Hepatic stellate cell (primary cell): ENCODE results near the gene ACIN1.
A peak's percentile ranks its signal among the peaks of the same experiment; 100 is the strongest.
"Not testable (repeated sequence)": the region's sequence is repeated elsewhere in the genome, so short reads cannot be mapped to it uniquely, and the experiment has no call there.

Source experiments
- DNase-seq: peaks from one replicate; pipeline ENCODE4 v3.0.0; 2011; ENCODE audit warnings: low spot score

Gene ACIN1

DNA sequence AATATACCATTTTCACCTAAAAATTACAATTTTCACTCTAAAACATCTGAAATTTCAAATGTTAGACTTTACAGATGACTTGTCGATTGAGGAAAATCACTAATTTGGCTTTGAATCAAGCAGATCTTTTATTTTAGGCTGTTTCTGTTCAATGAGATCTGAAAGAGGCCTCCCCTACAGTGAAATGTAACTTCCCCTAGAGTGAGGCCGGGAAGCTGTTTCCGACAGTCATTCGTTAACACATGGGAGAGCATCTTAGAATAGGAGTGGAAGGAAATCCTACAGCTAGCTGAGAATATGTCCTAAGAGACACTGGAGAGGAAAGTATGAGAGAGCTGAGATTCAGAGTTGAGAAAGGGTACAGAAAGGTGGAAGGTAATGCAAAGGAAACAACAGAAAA lies 79.3 kb downstream of the ACIN1 start:
- DNase-seq, result no peak

DNA sequence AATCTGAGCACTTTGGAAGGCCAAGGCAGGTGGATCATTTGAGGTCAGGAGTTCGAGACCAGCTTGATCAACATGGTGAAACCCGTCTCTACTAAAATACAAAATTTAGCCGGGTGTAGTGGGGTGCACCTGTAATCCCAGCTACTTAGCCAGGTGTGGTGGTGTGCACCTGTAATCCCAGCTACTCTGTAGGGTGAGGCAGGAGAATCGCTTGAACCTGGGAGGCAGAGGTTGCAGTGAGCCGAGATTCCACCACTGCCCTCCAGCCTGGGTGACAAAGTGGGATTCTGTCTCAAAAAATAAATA lies 81.2 kb downstream of the ACIN1 start:
- not testable (repeated sequence) for DNase-seq

DNA sequence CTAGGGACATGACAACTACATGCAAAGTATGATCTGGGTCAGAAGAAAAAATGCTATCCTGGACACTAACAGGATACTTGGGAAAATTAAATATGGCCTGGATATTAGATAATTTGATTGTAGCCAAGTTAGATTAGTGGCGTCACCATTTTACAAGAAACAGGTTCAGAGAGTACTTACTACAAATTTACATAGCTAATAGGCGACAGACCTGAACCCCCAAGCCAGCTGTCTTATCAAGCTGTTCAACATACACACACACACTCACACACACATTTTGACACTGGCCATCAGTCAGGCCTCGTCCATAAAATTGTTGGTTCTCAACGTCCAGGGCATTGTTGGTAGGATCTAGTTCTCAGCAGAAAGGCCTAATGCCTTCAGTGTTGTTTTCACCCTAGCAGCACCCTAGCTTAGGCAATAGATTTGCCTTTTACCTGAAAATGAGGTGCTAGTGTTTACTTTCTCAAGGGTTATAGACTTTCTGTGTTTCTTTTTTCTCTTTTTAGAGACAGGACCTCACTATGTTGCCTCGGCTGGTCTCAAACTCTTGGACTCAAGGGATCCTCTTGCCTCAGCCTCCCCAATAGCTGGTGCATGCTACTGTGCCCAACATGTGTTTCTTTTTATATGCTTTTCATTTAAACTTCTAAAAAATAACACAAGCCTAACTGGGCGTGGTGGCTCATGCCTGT lies 81.7 kb downstream of the ACIN1 start:
- DNase-seq, result no peak

DNA sequence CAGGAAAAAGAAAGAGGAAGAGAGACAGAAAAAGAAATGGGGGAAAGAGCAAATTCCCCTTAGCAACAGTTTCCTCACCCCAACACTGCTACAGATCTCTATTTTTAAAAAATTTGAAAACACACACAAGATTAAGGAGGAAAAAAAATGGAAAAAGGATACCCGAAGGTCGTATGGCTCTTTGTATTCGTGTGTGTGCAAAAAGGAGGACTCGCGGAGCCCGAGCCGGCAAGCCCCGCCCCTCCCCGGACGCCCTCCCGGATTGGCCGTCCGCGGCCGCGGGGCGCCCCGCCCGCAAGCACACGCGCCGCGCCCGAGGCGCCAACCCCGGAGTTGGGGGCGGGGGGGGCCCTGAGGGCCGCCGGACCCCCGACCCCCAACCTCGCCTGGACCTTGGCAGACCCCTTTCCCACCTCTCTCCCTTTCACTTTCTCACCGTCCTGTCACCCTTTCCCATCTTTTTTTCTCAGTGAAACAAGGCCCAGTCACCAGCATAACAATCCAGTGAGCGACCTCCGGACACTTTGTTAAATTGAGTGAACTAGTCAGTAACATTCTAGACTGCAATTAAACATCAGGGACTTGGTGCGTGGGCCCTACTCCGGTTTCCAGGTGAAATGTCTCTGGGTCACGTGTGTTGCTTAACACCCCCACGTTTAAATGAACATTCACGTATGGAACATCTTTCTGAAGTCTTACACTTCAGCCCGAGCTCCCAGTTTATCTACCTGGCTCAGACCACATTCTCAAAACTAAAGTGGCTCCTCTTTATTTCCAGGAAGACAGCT lies 84.8 kb downstream of the ACIN1 start, which contains the start of gene C14orf93:
C14orf93 (minus strand) TSS at position 205 of the 788 bp plus-strand sequence. CDS start 11,120 bp downstream, outside the sequence.
- DNase-seq, result peak; percentile 86

DNA sequence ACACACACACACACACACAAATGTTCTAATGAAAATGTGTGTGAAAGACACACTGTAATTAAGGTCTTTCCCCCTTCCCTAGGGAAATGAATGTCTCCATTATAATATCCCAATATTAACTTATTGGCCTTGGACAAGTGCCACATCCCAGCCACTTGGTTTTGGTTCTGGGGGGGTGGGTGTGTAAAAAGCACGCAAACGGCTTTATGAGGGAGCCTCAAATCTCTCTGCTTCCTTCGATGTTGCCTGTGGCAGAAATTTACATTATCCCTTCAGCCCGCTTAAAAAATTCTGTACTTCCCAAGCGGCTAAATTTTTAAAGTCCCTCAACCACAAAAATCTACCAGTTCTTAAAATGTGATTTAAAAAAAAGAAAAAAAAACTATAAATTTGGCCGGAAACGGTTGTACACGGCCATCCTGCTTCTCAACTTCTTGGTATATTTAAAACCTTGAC lies 85.4 kb downstream of the ACIN1 start:
- DNase-seq, result no peak

DNA sequence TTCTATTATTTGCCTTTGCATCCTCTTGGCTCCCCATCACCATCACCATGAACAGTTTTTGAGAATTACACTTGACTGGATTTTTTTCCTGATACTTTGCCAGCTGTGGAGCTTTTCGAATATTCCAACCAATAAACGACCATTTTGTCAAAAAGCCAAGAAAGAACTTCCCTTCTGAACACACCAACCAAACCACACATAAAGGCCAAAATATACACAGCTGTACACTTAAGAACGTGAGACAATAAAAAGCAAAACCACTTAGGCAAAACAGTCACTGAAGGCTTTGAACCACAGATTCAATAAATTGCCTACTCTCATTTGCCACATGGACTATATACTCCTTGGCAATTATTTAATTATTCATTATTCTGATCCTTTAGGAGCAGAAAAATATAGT lies 86.1 kb downstream of the ACIN1 start:
- DNase-seq, result no peak
